ENCODE results near the gene C21orf58.

- TF ChIP-seq CTCF (IDR thresholded peaks at IDR 0.05) (no peak), POLR2AphosphoS5 (IDR thresholded peaks at IDR 0.05; ENCODE audit: low read depth, low read length) (no peak), TCF7L2 (IDR thresholded peaks at IDR 0.05; ENCODE audit: low read depth, low read length) (no peak), SIN3A (IDR thresholded peaks at IDR 0.05; ENCODE audit: borderline replicate concordance, insufficient read depth, low read depth, low read length) (no peak), REST (IDR thresholded peaks at IDR 0.05; ENCODE audit: insufficient read depth in 1 of 2, low read depth in 2 of 2, low read length in 1 of 2) (no peak)
Observed at GRCh38 chr21:46356494-46357334, 33.0 kb upstream of the C21orf58 start.

Data from Panc1 (cell line).